ENCODE results near the gene SYT2. TPM values are rescaled to one million over a fixed set of nuclear protein-coding genes. Genes with fewer than 3 reads are reported as not detected.

SYT2 gene
- total and polyA plus RNA-seq, 10 of the 15 experiments (the other 5 are each of a cell fraction or from before 2014, with no cell fraction given) = not detected

GRCh38 chr1:202576816-202577215 is 133.4 kb downstream of the SYT2 start:
- CTCF ChIA-PET = interaction anchor here (1.1 to 9.9 kb wide), 6 partner anchors 10 to 143 kb away, joined by 3 to 189 read pairs (median 6); no protein-coding TSS in a partner anchor
- in situ Hi-C loops (cut with MboI) = no loop called here
- no peaks in the 10 kb centered on the region for H3K36me3 ChIP-seq (ENCODE audit: control insufficient read depth in 2 of 2, insufficient read depth in 2 of 2, low read length in 1 of 2)
- RAD21 ChIA-PET (ENCODE audit: unreplicated experiment) = interaction anchor here (3.4 kb wide), 1 partner anchor 143 kb away, joined by 11 read pairs; no protein-coding TSS in a partner anchor
- H4K20me1 ChIP-seq (ENCODE audit: control insufficient read depth, insufficient read depth) = no peaks in the 10 kb centered on the region; the same call in 1 of the 2 replicates
- no peak for DNase-seq (ENCODE audit: low read depth, low spot score)
- intact Hi-C loops (cut with micrococcal nuclease; ENCODE audit: unreplicated experiment) = loop anchor here (10.0 kb wide), 1 partner anchor 138 kb away; the partner anchor contains the start of gene SYT2
- H3K4me2 ChIP-seq (ENCODE audit: control insufficient read depth, insufficient read depth) = no peak overlapping the region
- no peak overlapping the region for H2AFZ ChIP-seq (ENCODE audit: control insufficient read depth, low read depth, low read length)
- POLR2A ChIA-PET = no interaction called here
- no peak overlapping the region for H3K27ac ChIP-seq (ENCODE audit: control insufficient read depth, insufficient read depth)
- no TSS peak for BruUV-seq (replicated peaks)
- no peak overlapping the region for H3K9ac ChIP-seq (ENCODE audit: control insufficient read depth, insufficient read depth, low read length)
- no peak overlapping the region for H3K4me3 ChIP-seq
- no peaks in the 10 kb centered on the region for H3K9me3 ChIP-seq (replicated peaks; ENCODE audit: control insufficient read depth, insufficient read depth, low read length)
- no peaks in the 10 kb centered on the region for H3K27me3 ChIP-seq (replicated peaks in 1 of 2; ENCODE audit: control insufficient read depth in 2 of 2, insufficient read depth in 2 of 2, low read length in 1 of 2)
- SMC1A ChIA-PET (ENCODE audit: uncharacterized antibody, unreplicated experiment) = interaction anchor here (0.7 to 9.8 kb wide), 5 partner anchors 7 to 207 kb away, joined by 3 to 173 read pairs (median 5); no protein-coding TSS in a partner anchor
- TF ChIP-seq CUX1 (IDR thresholded peaks at IDR 0.05; ENCODE audit: insufficient replicate concordance, low read depth, low read length) = no peak
- TF ChIP-seq MXI1 (IDR thresholded peaks at IDR 0.05; ENCODE audit: low read depth, low read length) = no peak
- TF ChIP-seq BRCA1 (IDR thresholded peaks at IDR 0.05; ENCODE audit: low read depth, low read length) = no peak
- TF ChIP-seq CBX3 (IDR thresholded peaks at IDR 0.05; ENCODE audit: borderline replicate concordance, low read depth) = no peak
- TF ChIP-seq, protein P1, sequence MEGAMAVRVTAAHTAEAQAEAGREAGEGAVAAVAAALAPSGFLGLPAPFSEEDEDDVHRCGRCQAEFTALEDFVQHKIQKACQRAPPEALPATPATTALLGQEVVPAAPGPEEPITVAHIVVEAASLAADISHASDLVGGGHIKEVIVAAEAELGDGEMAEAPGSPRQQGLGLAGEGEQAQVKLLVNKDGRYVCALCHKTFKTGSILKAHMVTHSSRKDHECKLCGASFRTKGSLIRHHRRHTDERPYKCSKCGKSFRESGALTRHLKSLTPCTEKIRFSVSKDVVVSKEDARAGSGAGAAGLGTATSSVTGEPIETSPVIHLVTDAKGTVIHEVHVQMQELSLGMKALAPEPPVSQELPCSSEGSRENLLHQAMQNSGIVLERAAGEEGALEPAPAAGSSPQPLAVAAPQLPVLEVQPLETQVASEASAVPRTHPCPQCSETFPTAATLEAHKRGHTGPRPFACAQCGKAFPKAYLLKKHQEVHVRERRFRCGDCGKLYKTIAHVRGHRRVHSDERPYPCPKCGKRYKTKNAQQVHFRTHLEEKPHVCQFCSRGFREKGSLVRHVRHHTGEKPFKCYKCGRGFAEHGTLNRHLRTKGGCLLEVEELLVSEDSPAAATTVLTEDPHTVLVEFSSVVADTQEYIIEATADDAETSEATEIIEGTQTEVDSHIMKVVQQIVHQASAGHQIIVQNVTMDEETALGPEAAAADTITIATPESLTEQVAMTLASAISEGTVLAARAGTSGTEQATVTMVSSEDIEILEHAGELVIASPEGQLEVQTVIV (IDR thresholded peaks at IDR 0.05; ENCODE audit: borderline replicate concordance, partially characterized antibody) = no peak
- H3K79me2 ChIP-seq (ENCODE audit: control insufficient read depth, insufficient read depth, low read length) = no peaks in the 10 kb centered on the region
- WGBS (ENCODE audit: insufficient coverage, insufficient replicate concordance, low lambda C conversion rate, missing lambda C conversion rate) = 88% methylated on average over 1 of the region's 1 CpG
- ATAC-seq = no peak
- H3K4me1 ChIP-seq (ENCODE audit: control insufficient read depth, insufficient read depth, low read length) = no peaks in the 10 kb centered on the region
- FAIRE-seq = no peak
